ENCODE results near the gene RNF220. TPM values are rescaled to one million over a fixed set of nuclear protein-coding genes. Genes with fewer than 3 reads are reported as not detected.

Gene RNF220
- total RNA-seq, 4 donors from 2014 or later: 116 to 140 (median 123) TPM

GRCh38 chr1:44420535-44420934, 15.5 kb downstream of the RNF220 start:
- TF ChIP-seq CTCF (IDR thresholded peaks at IDR 0.05) (no peak), POLR2A (IDR thresholded peaks at IDR 0.05) (no peak)
- WGBS, 2 donors: 58 to 72% methylated on average over 2 of the region's 2 CpGs

GRCh38 chr1:44421446-44421884, 16.4 kb downstream of the RNF220 start:
- no peak for TF ChIP-seq CTCF (IDR thresholded peaks at IDR 0.05)
- TF ChIP-seq POLR2A (IDR thresholded peaks at IDR 0.05): no peak
- DNase-seq (ENCODE audit: low spot score in 2 of 2): no peak
- intact Hi-C loops (cut with DNase I; ENCODE audit: low total_unique reads): no loop called here
- no peak overlapping the region for H3K4me3 ChIP-seq (ENCODE audit: low read depth, poor library complexity, severe bottlenecking)
- 39 to 48% methylated on average over 4 of the region's 4 CpGs for WGBS, 2 donors

More at GRCh38 chr1:44420535-44420934, 15.5 kb downstream of the RNF220 start:
- no peak for DNase-seq (ENCODE audit: low spot score in 2 of 2)
- H3K4me3 ChIP-seq (ENCODE audit: low read depth, poor library complexity, severe bottlenecking): no peak overlapping the region
- intact Hi-C loops (cut with DNase I; ENCODE audit: low total_unique reads): no loop called here

- 49 to 62% methylated on average over 6 of the region's 6 CpGs for WGBS, 2 donors
- no peak for DNase-seq (ENCODE audit: low spot score in 2 of 2)
- TF ChIP-seq CTCF (IDR thresholded peaks at IDR 0.05): no peak
- no peak for TF ChIP-seq POLR2A (IDR thresholded peaks at IDR 0.05)
- intact Hi-C loops (cut with DNase I; ENCODE audit: low total_unique reads): no loop called here
- no peak overlapping the region for H3K4me3 ChIP-seq (ENCODE audit: low read depth, poor library complexity, severe bottlenecking)
Measured at GRCh38 chr1:44422161-44422560, 17.1 kb downstream of the RNF220 start.

GRCh38 chr1:44423591-44424537, 18.8 kb downstream of the RNF220 start:
- H3K4me3 ChIP-seq (ENCODE audit: low read depth, poor library complexity, severe bottlenecking): no peak overlapping the region
- whole genome bisulfite sequencing, 2 donors: 21% methylated on average over 19 of the region's 19 CpGs
- intact Hi-C loops (cut with DNase I; ENCODE audit: low total_unique reads): no loop called here
- TF ChIP-seq CTCF (IDR thresholded peaks at IDR 0.05) (no peak), POLR2A (IDR thresholded peaks at IDR 0.05) (no peak)
- DNase-seq (ENCODE audit: low spot score in 2 of 2): peak in 1 of 2 donors; percentile 48

GRCh38 chr1:44424747-44425146, 19.7 kb downstream of the RNF220 start:
- WGBS, 2 donors: 79 to 83% methylated on average over 9 of the region's 9 CpGs
- intact Hi-C loops (cut with DNase I; ENCODE audit: low total_unique reads): no loop called here
- DNase-seq (ENCODE audit: low spot score in 2 of 2): no peak
- H3K4me3 ChIP-seq (ENCODE audit: low read depth, poor library complexity, severe bottlenecking): no peak overlapping the region
- no peak for TF ChIP-seq CTCF (IDR thresholded peaks at IDR 0.05)
- no peak for TF ChIP-seq POLR2A (IDR thresholded peaks at IDR 0.05)
